Chondrocyte (in vitro differentiated cells): ENCODE data around the gene FIBCD1. TPM values are rescaled to one million over a fixed set of nuclear protein-coding genes. Genes with fewer than 3 reads are reported as not detected.
"Not testable (repeated sequence)": the region's sequence is repeated elsewhere in the genome, so short reads cannot be mapped to it uniquely, and the experiment has no call there.

Experiments used
- DNase-seq: peaks from one replicate; pipeline ENCODE4 v3.0.0; 2021; ENCODE audit warnings: mixed read lengths, low spot score
- H3K27ac Mint-ChIP-seq: one replicate; pipeline ENCODE4 v1.8.0; 2021; ENCODE audit warnings: mild to moderate bottlenecking, moderate library complexity, mixed read lengths; ENCODE audit not compliant: unreplicated experiment
- H3K27me3 Mint-ChIP-seq: 2 replicates; pipeline ENCODE4 v1.8.0; 2021; ENCODE audit warnings: low read depth, mixed read lengths
- H3K36me3 Mint-ChIP-seq: 2 replicates; pipeline ENCODE4 v1.8.0; 2021; ENCODE audit warnings: low read depth, mixed read lengths
- H3K4me1 Mint-ChIP-seq: 2 replicates; pipeline ENCODE4 v1.8.0; 2021; ENCODE audit warnings: low read depth, mild to moderate bottlenecking, mixed read lengths
- H3K4me3 Mint-ChIP-seq: one replicate; pipeline ENCODE4 v1.8.0; 2021; ENCODE audit warnings: mild to moderate bottlenecking, moderate library complexity, mixed read lengths; ENCODE audit not compliant: unreplicated experiment
- H3K9me3 Mint-ChIP-seq: 2 replicates; pipeline ENCODE4 v1.8.0; 2021; ENCODE audit warnings: low read depth, mixed read lengths
- total RNA-seq: library from RNA; stranded (reverse); gene quantifications from 3 replicates; pipeline ENCODE4 v1.2.1, GENCODE V29; 2021
- TF ChIP-seq, protein P1 (sequence below): fragments of 200-600 bp; sonication (generic); IDR thresholded peaks from 2 replicates; pipeline ENCODE4 v1.5.0; 2021; ENCODE audit warnings: antibody characterized with exemption, mild to moderate bottlenecking, moderate library complexity

Gene FIBCD1
- total RNA-seq, 1 donor from 2014 or later: 8.3 TPM

DNA sequence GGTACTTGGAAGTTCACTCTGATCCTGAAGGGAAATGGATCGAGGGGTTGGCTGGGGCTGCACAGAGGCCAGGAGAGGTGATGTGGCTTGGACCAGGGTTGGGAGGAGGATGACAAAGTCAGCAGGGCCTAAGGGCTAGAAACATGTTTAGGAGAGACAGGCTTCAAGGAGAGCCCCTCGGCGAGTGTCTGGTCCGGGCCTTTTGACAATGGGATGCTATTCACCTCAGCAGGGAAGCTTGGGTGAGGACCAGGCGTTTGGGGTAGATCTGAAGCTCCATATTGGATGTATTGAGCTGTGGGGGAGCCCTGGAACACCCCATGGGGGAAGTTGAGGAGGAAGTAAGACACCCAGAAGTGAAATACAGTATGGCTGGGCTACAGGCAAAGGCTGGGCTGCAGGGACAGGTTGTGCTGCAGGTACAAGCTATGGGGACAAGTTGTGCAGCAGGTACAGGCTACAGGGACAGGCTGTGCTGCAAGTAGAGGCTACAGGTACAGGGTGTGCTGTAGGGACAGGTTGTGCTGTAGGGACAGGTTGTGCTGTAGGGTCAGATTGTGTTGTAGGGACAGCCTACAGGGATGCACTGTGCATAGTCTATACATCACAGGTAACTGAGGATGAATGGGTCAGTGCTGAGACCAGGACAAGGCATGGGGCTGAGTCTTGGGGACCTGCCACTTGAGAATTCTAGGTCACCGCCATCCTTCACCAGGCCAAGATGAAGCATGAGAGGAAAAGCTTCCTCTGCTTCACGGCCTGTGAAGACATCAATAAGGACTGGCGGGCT lies 22.7 kb upstream of the FIBCD1 start:
- Mint-ChIP-seq H3K36me3 (peaks cover 1% of the 10 kb centered on the region), H3K27me3 (no peaks in the 10 kb centered on the region), H3K4me3 (no peak overlapping the region), H3K27ac (peak overlapping the region; percentile 95), H3K9me3 (peaks cover 9% of the 10 kb centered on the region), H3K4me1 (peaks cover 26% of the 10 kb centered on the region)
- TF ChIP-seq, protein P1, sequence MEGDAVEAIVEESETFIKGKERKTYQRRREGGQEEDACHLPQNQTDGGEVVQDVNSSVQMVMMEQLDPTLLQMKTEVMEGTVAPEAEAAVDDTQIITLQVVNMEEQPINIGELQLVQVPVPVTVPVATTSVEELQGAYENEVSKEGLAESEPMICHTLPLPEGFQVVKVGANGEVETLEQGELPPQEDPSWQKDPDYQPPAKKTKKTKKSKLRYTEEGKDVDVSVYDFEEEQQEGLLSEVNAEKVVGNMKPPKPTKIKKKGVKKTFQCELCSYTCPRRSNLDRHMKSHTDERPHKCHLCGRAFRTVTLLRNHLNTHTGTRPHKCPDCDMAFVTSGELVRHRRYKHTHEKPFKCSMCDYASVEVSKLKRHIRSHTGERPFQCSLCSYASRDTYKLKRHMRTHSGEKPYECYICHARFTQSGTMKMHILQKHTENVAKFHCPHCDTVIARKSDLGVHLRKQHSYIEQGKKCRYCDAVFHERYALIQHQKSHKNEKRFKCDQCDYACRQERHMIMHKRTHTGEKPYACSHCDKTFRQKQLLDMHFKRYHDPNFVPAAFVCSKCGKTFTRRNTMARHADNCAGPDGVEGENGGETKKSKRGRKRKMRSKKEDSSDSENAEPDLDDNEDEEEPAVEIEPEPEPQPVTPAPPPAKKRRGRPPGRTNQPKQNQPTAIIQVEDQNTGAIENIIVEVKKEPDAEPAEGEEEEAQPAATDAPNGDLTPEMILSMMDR: no peak
- no peak for DNase-seq

DNA sequence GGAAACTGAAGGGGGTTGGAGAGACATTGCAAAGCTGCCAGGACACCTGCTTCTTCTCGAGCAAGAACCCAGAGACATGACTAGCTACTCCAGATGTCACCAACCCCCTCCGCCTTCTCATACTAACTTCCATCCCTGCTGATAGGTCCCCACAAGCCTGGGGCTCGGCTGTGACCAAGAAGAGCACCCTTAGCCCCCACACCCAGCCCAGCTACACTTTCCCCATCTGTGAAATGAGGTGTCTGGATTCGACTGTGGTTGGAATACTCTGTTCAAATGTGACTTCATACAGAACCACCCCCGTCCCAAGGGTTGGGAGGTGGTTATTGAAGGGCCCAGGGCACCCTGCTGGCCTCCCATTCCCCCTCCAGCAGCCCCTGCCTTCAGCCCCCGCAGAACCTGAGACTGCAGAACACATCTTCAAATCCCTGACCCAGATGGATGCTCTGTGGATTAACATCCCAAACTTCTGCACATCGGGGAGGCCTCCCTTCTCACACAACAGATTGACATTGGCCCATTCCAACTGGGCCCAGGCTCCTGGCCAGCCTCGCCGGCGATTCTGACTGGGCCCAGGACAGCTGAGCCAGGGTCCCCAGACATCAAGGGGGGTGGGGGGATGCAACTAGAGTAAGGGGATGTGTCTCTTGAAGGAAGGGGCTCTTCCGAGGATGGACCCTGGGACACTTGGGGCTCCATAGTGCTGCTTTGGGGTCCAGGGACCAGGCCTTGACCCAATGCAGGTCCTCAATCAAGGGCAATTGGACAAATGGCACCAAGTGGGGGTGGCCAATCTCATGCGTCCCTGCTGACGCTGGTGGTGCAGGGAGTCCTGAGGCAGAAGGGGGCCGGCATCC lies 21.7 kb upstream of the FIBCD1 start:
- no peak for DNase-seq
- peaks cover 33% of the 10 kb centered on the region for H3K4me1 Mint-ChIP-seq
- no peak overlapping the region for H3K27ac Mint-ChIP-seq
- H3K27me3 Mint-ChIP-seq: no peaks in the 10 kb centered on the region
- no peak overlapping the region for H3K4me3 Mint-ChIP-seq
- peaks cover 9% of the 10 kb centered on the region for H3K9me3 Mint-ChIP-seq
- peaks cover 1% of the 10 kb centered on the region for H3K36me3 Mint-ChIP-seq
- TF ChIP-seq, protein P1: no peak

DNA sequence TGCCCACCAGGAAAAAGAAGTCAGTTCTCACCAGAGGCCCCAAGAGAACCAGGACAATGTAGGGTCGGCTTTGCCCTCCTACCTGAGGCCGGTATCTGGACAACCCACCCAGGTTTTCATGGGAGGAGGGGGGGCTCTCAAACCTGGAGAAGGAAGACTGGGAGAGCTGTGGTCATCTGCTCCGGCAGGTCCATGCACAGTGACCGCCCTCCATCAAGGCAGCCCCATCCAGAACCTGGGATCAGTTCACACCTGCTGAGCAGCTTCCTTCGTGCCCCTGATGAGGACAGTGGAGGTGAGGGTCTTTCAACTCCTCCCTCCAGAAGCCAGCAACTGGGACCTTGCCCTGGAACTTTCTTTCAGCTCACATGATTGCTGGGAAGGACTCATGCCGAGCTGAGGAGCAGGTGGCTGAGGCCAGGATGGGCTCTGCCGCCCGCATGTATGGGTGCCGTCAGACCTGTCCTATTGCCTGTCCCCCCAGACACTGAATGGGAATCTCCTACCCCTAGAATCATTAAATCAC lies 20.8 kb upstream of the FIBCD1 start:
- Mint-ChIP-seq H3K9me3 (peaks cover 5% of the 10 kb centered on the region), H3K27ac (no peak overlapping the region), H3K4me1 (peaks cover 33% of the 10 kb centered on the region), H3K36me3 (peaks cover 1% of the 10 kb centered on the region), H3K27me3 (no peaks in the 10 kb centered on the region), H3K4me3 (no peak overlapping the region)
- TF ChIP-seq, protein P1: no peak
- DNase-seq: no peak

DNA sequence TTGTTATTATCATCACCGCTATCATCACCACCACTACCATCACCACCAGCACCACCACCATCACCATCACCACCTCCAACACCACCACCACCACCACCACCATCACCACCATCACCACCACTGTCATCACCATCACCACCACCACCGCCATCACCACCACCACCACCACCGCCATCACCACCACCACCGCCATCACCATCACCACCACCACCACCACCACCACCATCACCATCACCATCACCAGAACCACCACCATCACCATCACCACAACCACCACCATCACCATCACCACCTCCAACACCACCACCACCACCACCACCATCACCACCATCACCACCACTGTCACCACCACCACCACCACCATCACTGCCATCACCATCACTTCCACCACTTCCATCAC lies 19.5 kb upstream of the FIBCD1 start:
- peaks cover 33% of the 10 kb centered on the region for H3K4me1 Mint-ChIP-seq
- not testable (repeated sequence) for H3K9me3 Mint-ChIP-seq, H3K27me3 Mint-ChIP-seq, H3K27ac Mint-ChIP-seq, DNase-seq, H3K4me3 Mint-ChIP-seq, H3K36me3 Mint-ChIP-seq

DNA sequence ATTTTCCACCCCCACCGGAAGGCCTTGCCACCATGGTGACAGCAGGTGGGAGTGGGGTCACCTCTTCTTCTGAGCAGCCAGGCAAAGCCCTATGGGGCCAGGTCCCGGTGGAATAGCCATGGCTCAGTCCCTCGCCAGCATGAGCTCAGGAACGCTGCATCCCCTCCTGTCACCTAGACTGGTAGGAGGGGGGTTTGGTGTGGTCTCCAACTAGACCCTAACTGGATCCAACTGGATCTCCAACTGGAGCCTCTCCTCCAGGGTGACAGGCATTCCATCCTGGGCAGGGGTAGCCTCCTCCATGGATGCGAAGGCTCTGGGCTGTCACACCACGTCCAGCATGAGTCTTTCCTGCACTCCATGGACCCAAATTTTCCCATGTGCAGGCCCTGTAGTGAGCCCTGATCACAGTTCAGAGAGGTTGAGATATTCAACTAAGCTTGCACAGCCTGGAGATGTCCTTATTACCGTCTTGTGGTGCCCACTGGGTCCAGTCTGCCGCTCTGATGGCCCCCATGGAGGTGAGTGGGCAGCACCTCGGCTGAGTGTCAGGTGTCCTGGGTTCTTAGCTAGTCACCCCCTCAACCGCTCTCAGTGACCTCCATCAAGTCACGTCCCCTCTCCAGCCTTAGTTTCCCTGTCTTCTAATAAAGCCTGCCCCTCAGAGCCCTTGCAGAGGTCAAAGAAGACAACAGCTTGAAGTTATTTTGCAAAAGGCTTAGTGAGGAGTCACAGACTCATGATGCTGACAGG lies 18.6 kb upstream of the FIBCD1 start:
- Mint-ChIP-seq H3K9me3 (no peaks in the 10 kb centered on the region), H3K4me3 (no peak overlapping the region), H3K27ac (no peak overlapping the region), H3K27me3 (no peaks in the 10 kb centered on the region), H3K36me3 (no peaks in the 10 kb centered on the region), H3K4me1 (peaks cover 23% of the 10 kb centered on the region)
- TF ChIP-seq, protein P1: no peak
- no peak for DNase-seq
